Type B pancreatic cell (in vitro differentiated cells): ENCODE results near the gene STX2. TPM values are rescaled to one million over a fixed set of nuclear protein-coding genes. Genes with fewer than 3 reads are reported as not detected.

ENCODE experiments used
- DNase-seq: peaks from one replicate; pipeline ENCODE4 v3.0.0; 2021; ENCODE audit warnings: mixed read lengths; ENCODE audit not compliant: unreplicated experiment; ENCODE audit errors: extremely low spot score
- H3K27ac Mint-ChIP-seq: 2 replicates; pipeline ENCODE4 v1.8.0; 2021; ENCODE audit warnings: mild to moderate bottlenecking, mixed read lengths
- H3K27me3 Mint-ChIP-seq: 2 replicates; pipeline ENCODE4 v1.8.0; 2021; ENCODE audit warnings: mixed read lengths
- H3K36me3 Mint-ChIP-seq: 2 replicates; pipeline ENCODE4 v1.8.0; 2021; ENCODE audit warnings: mixed read lengths
- H3K4me1 Mint-ChIP-seq: one replicate; pipeline ENCODE4 v1.8.0; 2021; ENCODE audit warnings: mixed read lengths; ENCODE audit not compliant: unreplicated experiment
- H3K4me3 Mint-ChIP-seq: 2 replicates; pipeline ENCODE4 v1.8.0; 2021; ENCODE audit warnings: mild to moderate bottlenecking, mixed read lengths
- H3K9me3 Mint-ChIP-seq: 2 replicates; pipeline ENCODE4 v1.8.0; 2021; ENCODE audit warnings: mixed read lengths
- total RNA-seq: library from RNA; stranded (reverse); gene quantifications from 2 replicates; pipeline ENCODE4 v1.2.1, GENCODE V29; 2021; ENCODE audit warnings: low replicate concordance
- TF ChIP-seq, protein P1 (sequence below): fragments of 200-600 bp; sonication (generic); conservative IDR thresholded peaks from 2 replicates; pipeline ENCODE4 v1.5.0; 2021; ENCODE audit warnings: antibody characterized with exemption, mild to moderate bottlenecking

The STX2 gene
- total RNA-seq, 1 donor from 2014 or later = 17.3 TPM

DNA sequence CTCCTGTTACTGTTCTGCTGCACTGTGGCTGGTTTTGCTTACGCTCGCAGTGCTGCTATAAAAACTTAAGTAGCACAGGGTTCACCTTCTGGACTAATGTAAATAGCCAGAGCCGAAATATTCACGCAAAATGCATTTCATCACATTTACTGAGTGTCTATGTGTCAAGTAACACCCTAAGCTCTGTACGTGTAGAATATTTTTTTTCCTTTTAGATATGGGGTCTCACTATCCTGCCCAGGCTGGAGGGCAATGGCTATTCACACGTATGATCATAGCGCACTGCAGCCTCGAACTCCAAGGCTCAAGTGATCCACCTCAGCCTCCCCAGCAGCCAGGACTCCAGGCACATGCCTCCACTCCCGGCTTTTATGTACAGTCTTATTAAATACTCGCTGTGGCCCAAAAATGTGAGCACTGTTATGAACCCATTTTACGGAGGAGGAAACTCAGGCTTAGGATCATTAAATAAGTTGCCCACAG lies 62.2 kb downstream of the STX2 start:
- TF ChIP-seq, protein P1, sequence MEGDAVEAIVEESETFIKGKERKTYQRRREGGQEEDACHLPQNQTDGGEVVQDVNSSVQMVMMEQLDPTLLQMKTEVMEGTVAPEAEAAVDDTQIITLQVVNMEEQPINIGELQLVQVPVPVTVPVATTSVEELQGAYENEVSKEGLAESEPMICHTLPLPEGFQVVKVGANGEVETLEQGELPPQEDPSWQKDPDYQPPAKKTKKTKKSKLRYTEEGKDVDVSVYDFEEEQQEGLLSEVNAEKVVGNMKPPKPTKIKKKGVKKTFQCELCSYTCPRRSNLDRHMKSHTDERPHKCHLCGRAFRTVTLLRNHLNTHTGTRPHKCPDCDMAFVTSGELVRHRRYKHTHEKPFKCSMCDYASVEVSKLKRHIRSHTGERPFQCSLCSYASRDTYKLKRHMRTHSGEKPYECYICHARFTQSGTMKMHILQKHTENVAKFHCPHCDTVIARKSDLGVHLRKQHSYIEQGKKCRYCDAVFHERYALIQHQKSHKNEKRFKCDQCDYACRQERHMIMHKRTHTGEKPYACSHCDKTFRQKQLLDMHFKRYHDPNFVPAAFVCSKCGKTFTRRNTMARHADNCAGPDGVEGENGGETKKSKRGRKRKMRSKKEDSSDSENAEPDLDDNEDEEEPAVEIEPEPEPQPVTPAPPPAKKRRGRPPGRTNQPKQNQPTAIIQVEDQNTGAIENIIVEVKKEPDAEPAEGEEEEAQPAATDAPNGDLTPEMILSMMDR = no peak
- no peak for DNase-seq
- H3K27me3 Mint-ChIP-seq = peaks cover 38% of the 10 kb centered on the region
- H3K4me1 Mint-ChIP-seq = peaks cover 11% of the 10 kb centered on the region
- H3K9me3 Mint-ChIP-seq = no peaks in the 10 kb centered on the region
- H3K27ac Mint-ChIP-seq = no peak overlapping the region
- H3K4me3 Mint-ChIP-seq = peak overlapping the region; percentile 79
- H3K36me3 Mint-ChIP-seq = no peaks in the 10 kb centered on the region

DNA sequence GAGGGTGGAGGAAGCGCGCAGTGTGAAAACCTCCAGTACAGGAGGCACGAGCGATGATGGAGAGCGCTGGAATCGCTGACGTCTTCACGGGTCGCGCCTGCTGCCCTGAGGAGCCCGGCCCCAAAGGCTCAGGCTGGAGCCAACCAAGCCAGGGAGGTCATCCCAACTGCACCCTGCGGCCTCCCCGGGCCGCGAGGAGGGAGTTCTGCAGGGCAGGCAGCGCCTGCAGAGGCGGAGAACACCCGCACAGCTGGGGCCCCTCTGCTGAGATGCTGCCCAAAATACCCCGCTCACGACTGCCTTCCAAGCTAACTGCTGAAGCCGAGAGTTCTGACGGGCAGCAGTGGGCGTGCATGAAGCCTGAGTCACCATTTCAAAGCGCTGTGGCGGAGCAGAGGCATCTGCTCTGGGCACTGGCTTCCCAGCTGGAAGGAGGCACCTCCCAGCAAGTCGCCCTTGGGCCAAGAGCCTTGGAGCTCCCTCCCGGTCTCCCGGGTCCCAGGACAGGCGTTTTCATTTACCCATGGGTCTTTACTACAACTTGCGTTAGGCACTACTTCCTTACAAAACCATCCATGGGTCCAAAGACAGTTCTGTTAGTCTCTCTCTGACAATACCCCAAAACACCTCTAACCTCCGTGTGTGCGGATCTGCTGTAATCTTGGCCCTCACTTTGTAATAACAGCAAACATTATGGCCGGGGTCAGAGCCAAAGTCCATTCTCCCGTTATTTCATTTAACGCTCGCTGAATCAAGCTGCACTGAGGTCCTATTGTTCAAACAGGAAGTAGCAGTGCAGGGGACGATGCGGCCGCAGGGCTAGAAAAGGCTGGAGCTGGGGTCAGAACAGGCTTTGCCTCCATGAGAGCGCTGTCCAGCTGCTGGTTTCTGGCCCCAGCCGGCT lies 62.8 kb downstream of the STX2 start:
- peaks cover 44% of the 10 kb centered on the region for H3K27me3 Mint-ChIP-seq

DNA sequence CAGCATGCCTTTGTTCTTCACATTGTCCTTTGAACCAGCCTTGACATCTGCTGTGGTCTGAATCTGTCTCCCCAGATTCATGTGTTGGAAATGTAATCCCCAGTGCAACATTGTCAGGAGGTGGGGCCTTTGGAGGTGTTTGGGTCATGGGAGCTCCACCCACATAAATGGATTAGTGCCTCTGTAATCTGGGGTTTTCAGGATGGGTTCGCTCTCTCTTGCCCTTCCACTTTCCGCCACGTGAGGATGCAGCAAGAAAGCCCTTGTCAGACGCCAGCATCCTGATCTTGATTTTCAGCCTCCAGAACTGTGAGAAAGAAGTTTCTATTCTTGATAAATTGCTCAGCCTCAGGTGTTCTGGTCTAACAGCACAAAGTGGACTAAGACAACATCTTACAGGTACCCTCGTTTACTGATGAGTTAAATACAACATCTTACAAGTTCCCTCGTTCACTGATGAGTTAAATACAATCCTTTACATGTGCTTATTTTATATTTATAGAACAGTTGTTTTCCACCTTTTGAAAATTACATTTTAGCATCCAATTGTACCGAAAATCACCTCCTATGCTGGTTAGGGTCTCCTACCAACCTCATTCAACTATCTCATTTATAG lies 68.5 kb downstream of the STX2 start:
- no peak overlapping the region for H3K27ac Mint-ChIP-seq
- H3K4me1 Mint-ChIP-seq = peaks cover 3% of the 10 kb centered on the region
- no peaks in the 10 kb centered on the region for H3K9me3 Mint-ChIP-seq
- no peaks in the 10 kb centered on the region for H3K36me3 Mint-ChIP-seq
- H3K27me3 Mint-ChIP-seq = peaks cover 35% of the 10 kb centered on the region
- no peak overlapping the region for H3K4me3 Mint-ChIP-seq
- TF ChIP-seq, protein P1 = no peak
- DNase-seq = no peak

More for the DNA sequence above, 62.8 kb downstream of the STX2 start:
- H3K27ac Mint-ChIP-seq = no peak overlapping the region
- no peaks in the 10 kb centered on the region for H3K36me3 Mint-ChIP-seq
- H3K4me3 Mint-ChIP-seq = peak overlapping the region; percentile 79
- TF ChIP-seq, protein P1 = no peak
- peaks cover 11% of the 10 kb centered on the region for H3K4me1 Mint-ChIP-seq
- DNase-seq = no peak
- no peaks in the 10 kb centered on the region for H3K9me3 Mint-ChIP-seq

DNA sequence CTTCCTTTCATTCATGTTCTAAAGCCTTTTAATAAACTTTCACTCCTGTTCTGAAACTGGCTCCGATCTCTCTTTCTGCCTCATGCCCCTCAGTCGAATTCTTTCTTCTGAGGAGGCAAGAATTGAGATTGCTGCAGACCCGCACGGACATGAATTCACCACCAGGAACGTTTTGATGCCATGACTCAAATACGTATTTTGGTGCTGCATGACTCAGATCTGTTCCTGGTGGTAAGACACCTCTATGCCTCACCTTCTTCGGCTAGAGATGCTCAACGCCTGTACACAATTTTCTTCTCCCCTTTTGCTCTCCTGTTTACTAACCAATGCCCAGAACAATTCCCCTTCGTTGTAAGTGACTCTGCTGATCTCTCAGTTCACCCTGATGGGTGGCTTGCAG lies 70.9 kb downstream of the STX2 start:
- no peaks in the 10 kb centered on the region for H3K36me3 Mint-ChIP-seq
- H3K9me3 Mint-ChIP-seq = no peaks in the 10 kb centered on the region
- TF ChIP-seq, protein P1 = no peak
- H3K4me1 Mint-ChIP-seq = no peaks in the 10 kb centered on the region
- H3K27me3 Mint-ChIP-seq = peaks cover 21% of the 10 kb centered on the region
- no peak overlapping the region for H3K27ac Mint-ChIP-seq
- no peak for DNase-seq
- H3K4me3 Mint-ChIP-seq = no peak overlapping the region

- no peak for DNase-seq
- H3K36me3 Mint-ChIP-seq = no peaks in the 10 kb centered on the region
- TF ChIP-seq, protein P1 = no peak
- H3K27ac Mint-ChIP-seq = no peak overlapping the region
- H3K27me3 Mint-ChIP-seq = peaks cover 21% of the 10 kb centered on the region
- H3K4me1 Mint-ChIP-seq = no peaks in the 10 kb centered on the region
- no peaks in the 10 kb centered on the region for H3K9me3 Mint-ChIP-seq
- H3K4me3 Mint-ChIP-seq = no peak overlapping the region
Observed at GRCh38 chr12:130766470-130766869, 72.6 kb downstream of the STX2 start.
